ENCODE measurements around the gene EI24. TPM values are rescaled to one million over a fixed set of nuclear protein-coding genes. Genes with fewer than 3 reads are reported as not detected.

EI24 gene
- total RNA-seq, 1 experiment from 2014 or later: 151 TPM

- no CpG with 5 or more reads among the region's 2 CpGs for WGBS (ENCODE audit: extremely low coverage, insufficient read length, low lambda C conversion rate)
- H3K56ac ChIP-seq (ENCODE audit: insufficient read length, low read depth, low read length): no peak overlapping the region
- no peak overlapping the region for H3K9ac ChIP-seq (ENCODE audit: extremely low read depth, insufficient read length, low read length)
- no peak overlapping the region for H2BK12ac ChIP-seq (ENCODE audit: insufficient read length, low read depth, low read length)
- no peak overlapping the region for H2BK15ac ChIP-seq (ENCODE audit: low read depth, low read length)
- no peak overlapping the region for H2AK5ac ChIP-seq (ENCODE audit: insufficient read length, low read length)
- no peaks in the 10 kb centered on the region for H3K79me2 ChIP-seq (ENCODE audit: insufficient read depth, low read length)
- H2BK5ac ChIP-seq (ENCODE audit: insufficient read length, low read length): no peak overlapping the region
- no peak overlapping the region for H4K8ac ChIP-seq (replicated peaks; ENCODE audit: insufficient read length, low read depth, low read length)
- no peak overlapping the region for H3K18ac ChIP-seq (ENCODE audit: insufficient read length, low read depth, low read length)
- no peak overlapping the region for H4K91ac ChIP-seq (ENCODE audit: insufficient read length, low read depth, low read length)
- Mint-ChIP-seq H3K27ac (peak overlapping the region in 1 of 3 experiments; percentile 54; a peak in 1 of 7 replicates), H3K4me1 (peaks cover 20 to 22% of the 10 kb centered on the region in 2 experiments), H3K36me3 (ENCODE audit: insufficient read depth in 1 of 3, low read depth in 3 of 3) (peaks cover 3 to 21% (median 4%) of the 10 kb centered on the region in 3 experiments), H3K27me3 (ENCODE audit: low read depth) (no peaks in the 10 kb centered on the region), H3K4me3 (no peak overlapping the region), H3K9me3 (peaks cover 16 to 19% of the 10 kb centered on the region in 2 experiments)
- H3K4ac ChIP-seq (ENCODE audit: low read depth, low read length): no peak overlapping the region
- no peak overlapping the region for H2AFZ ChIP-seq (ENCODE audit: low read length)
- H3K14ac ChIP-seq (ENCODE audit: insufficient read depth, low read length): no peak overlapping the region
- no peak overlapping the region for H2BK120ac ChIP-seq (ENCODE audit: low read depth, low read length, poor library complexity, severe bottlenecking)
- no peak for TF ChIP-seq CTCF (conservative IDR thresholded peaks at IDR 0.05)
- H3K23ac ChIP-seq (ENCODE audit: insufficient read length, low read depth, low read length): no peak overlapping the region
- no peak overlapping the region for H3K27ac ChIP-seq (ENCODE audit: insufficient read length, low read depth, low read length)
- no peaks in the 10 kb centered on the region for H3K27me3 ChIP-seq (ENCODE audit: insufficient read depth, low read length)
- H3K23me2 ChIP-seq (ENCODE audit: insufficient read length, low read depth, low read length, poor library complexity, severe bottlenecking): peaks cover 3% of the 10 kb centered on the region
- no peaks in the 10 kb centered on the region for H3K79me1 ChIP-seq (ENCODE audit: insufficient read depth, low read depth, low read length, poor library complexity, severe bottlenecking)
- H3K4me2 ChIP-seq (ENCODE audit: insufficient read depth, insufficient read length, low read length): no peak overlapping the region
- no peaks in the 10 kb centered on the region for H4K20me1 ChIP-seq (ENCODE audit: control insufficient read depth, insufficient read depth, insufficient read length)
- DNase-seq: no peak
- H3K4me1 ChIP-seq (ENCODE audit: insufficient read depth, low read length): peaks cover 4% of the 10 kb centered on the region; the same call in 1 of the 2 replicates
- H4K5ac ChIP-seq (ENCODE audit: insufficient read length, low read depth, low read length): no peak overlapping the region
- H3K9me3 ChIP-seq (ENCODE audit: control insufficient read depth, low read depth, low read length): no peaks in the 10 kb centered on the region
- no peak overlapping the region for H3T11ph ChIP-seq (ENCODE audit: low read length)
- no peak overlapping the region for H2BK20ac ChIP-seq (ENCODE audit: low read depth, low read length, poor library complexity, severe bottlenecking)
These were observed 49.1 kb upstream of the EI24 start for GRCh38 chr11:125519860-125520834.

Measured in H9 (cell line).